ENCODE results near the gene CYP2B6.
A peak's percentile ranks its signal among the peaks of the same experiment; 100 is the strongest.
"Not testable (repeated sequence)": the region's sequence is repeated elsewhere in the genome, so short reads cannot be mapped to it uniquely, and the experiment has no call there.

The CYP2B6 gene
- long read RNA-seq, donor 1, result 0 reads
- long read RNA-seq, donor 2, result 0 reads
- long read RNA-seq, donor 3, result 0 reads
- long read RNA-seq, donor 4, result 0 reads
- long read RNA-seq, donor 5, result 0 reads
- long read RNA-seq, donor 6, result 0 reads
- long read RNA-seq, donor 7, result 0 reads
- long read RNA-seq, donor 8, result 0 reads

GRCh38 chr19:40990972-40991381, at the start of gene CYP2B6:
TSS of gene CYP2B6 (plus strand) at chr19:40991282. CDS start at chr19:40991306, 24 bp downstream.
- DNase-seq, result no peak

GRCh38 chr19:40941481-40942219, 49.4 kb upstream of the CYP2B6 start:
- no peak for DNase-seq

GRCh38 chr19:40945645-40946044, 45.4 kb upstream of the CYP2B6 start:
- DNase-seq, result no peak

GRCh38 chr19:40947114-40947513, 44.0 kb upstream of the CYP2B6 start:
- no peak for DNase-seq

GRCh38 chr19:40947573-40947972, 43.5 kb upstream of the CYP2B6 start:
- no peak for DNase-seq

- DNase-seq, result no peak
Measured at GRCh38 chr19:40948580-40949299, 42.3 kb upstream of the CYP2B6 start.

- no peak for DNase-seq
Measured at GRCh38 chr19:40954573-40954972, 36.5 kb upstream of the CYP2B6 start.

- DNase-seq, result no peak
Measured at GRCh38 chr19:40959338-40959737, 31.7 kb upstream of the CYP2B6 start.

GRCh38 chr19:40960062-40960685, 30.9 kb upstream of the CYP2B6 start:
- DNase-seq, result no peak

- no peak for DNase-seq
Measured at GRCh38 chr19:40960780-40961179, 30.3 kb upstream of the CYP2B6 start.

- no peak for DNase-seq
Measured at GRCh38 chr19:40962460-40962961, 28.6 kb upstream of the CYP2B6 start.

- DNase-seq, result not testable (repeated sequence)
Measured at GRCh38 chr19:40964361-40964760, 26.7 kb upstream of the CYP2B6 start.

GRCh38 chr19:40965351-40965750, 25.7 kb upstream of the CYP2B6 start:
- DNase-seq, result not testable (repeated sequence)

- not testable (repeated sequence) for DNase-seq
Measured at GRCh38 chr19:40966591-40966990, 24.5 kb upstream of the CYP2B6 start.

- not testable (repeated sequence) for DNase-seq
Measured at GRCh38 chr19:40968065-40968464, 23.0 kb upstream of the CYP2B6 start.

GRCh38 chr19:40969721-40970120, 21.4 kb upstream of the CYP2B6 start:
- DNase-seq, result not testable (repeated sequence)

GRCh38 chr19:40970396-40971345, 20.4 kb upstream of the CYP2B6 start:
- not testable (repeated sequence) for DNase-seq

- DNase-seq, result peak; percentile 4
Measured at GRCh38 chr19:40974633-40975037, 16.4 kb upstream of the CYP2B6 start.

GRCh38 chr19:40976134-40976533, 14.9 kb upstream of the CYP2B6 start:
- no peak for DNase-seq

- no peak for DNase-seq
Measured at GRCh38 chr19:40976724-40977123, 14.4 kb upstream of the CYP2B6 start.

GRCh38 chr19:40979759-40980158, 11.3 kb upstream of the CYP2B6 start:
- not testable (repeated sequence) for DNase-seq

All from right kidney (tissue), 9 donors.